GM12891 (cell line): ENCODE data around the gene SP4.

Source experiments
- POLR2A ChIP-seq: IDR thresholded peaks from 2 replicates; pipeline ENCODE4 v1.6.1; 2011; ENCODE audit warnings: low read depth, low read length, control low read depth
- POLR2AphosphoS5 ChIP-seq: IDR thresholded peaks from 2 replicates; pipeline ENCODE4 v1.6.1; 2011; ENCODE audit warnings: low read depth, low read length, control low read depth
- POU2F2 ChIP-seq: IDR thresholded peaks from 2 replicates; pipeline ENCODE4 v1.6.1; 2011; ENCODE audit warnings: low read depth, mild to moderate bottlenecking, control low read depth, low read length, moderate library complexity
- SPI1 ChIP-seq: IDR thresholded peaks from 2 replicates; pipeline ENCODE4 v1.6.1; 2011; ENCODE audit warnings: low read depth, low read length, control low read depth

DNA sequence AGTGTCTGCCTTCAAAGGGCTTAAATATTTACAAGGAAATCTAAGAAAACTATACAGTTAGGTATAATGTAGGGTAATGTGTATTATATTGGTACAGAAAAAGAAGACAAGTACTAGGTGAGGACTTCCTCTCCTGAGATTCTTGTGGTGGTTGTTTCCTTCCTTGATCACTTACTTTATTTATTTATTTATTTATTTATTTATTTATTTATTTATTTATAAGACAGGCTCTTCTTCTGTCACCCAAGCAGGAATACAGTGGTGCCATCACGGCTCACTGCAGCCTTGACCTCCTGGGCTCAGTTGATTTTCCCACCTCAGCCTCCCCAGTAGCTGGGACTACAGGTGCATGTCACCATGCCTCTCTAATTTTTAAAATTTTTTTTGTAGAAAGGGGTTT is 96.8 kb downstream of the SP4 start:
- no peak for TF ChIP-seq POLR2AphosphoS5
- TF ChIP-seq POLR2A = no peak
- TF ChIP-seq POU2F2 = no peak
- no peak for TF ChIP-seq SPI1
